ENCODE data around the gene CACNG3. TPM values are rescaled to one million over a fixed set of nuclear protein-coding genes. Genes with fewer than 3 reads are reported as not detected.

CACNG3 gene
- total RNA-seq, 6 experiments from 2014 or later = not detected

DNA sequence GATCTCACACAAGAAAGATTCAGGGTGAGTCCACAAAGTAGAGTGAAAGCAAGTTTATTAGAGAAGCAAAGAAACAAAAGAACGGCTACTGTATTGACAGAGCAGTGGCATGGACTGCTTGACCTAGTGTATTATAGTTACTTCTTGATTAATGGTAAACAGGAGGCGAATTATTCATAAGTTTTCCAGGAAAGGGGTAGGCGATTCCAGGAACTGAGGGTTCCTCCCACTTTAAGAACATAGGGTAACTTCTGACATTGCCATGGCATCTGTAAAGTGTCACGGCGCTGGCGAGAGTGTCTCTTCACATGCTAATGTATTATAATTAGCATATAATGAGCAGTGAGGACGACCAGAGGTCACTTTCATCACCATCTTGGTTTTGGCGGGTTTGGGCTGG lies 93.2 kb downstream of the CACNG3 start:
- intact Hi-C loops (cut with DNase I) = no loop called here
- Histone ChIP-seq H3K9me3 (no peaks in the 10 kb centered on the region), H3K27ac (no peak overlapping the region), H3K36me3 (no peaks in the 10 kb centered on the region), H3K4me3 (no peak overlapping the region), H3K4me1 (no peaks in the 10 kb centered on the region), H3K27me3 (no peaks in the 10 kb centered on the region)
- ATAC-seq (no peak), DNase-seq (no peak)
- TF ChIP-seq, protein P1, sequence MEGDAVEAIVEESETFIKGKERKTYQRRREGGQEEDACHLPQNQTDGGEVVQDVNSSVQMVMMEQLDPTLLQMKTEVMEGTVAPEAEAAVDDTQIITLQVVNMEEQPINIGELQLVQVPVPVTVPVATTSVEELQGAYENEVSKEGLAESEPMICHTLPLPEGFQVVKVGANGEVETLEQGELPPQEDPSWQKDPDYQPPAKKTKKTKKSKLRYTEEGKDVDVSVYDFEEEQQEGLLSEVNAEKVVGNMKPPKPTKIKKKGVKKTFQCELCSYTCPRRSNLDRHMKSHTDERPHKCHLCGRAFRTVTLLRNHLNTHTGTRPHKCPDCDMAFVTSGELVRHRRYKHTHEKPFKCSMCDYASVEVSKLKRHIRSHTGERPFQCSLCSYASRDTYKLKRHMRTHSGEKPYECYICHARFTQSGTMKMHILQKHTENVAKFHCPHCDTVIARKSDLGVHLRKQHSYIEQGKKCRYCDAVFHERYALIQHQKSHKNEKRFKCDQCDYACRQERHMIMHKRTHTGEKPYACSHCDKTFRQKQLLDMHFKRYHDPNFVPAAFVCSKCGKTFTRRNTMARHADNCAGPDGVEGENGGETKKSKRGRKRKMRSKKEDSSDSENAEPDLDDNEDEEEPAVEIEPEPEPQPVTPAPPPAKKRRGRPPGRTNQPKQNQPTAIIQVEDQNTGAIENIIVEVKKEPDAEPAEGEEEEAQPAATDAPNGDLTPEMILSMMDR (IDR thresholded peaks at IDR 0.05) = no peak
- TF ChIP-seq POLR2A (IDR thresholded peaks at IDR 0.05) = no peak
- WGBS (ENCODE audit: insufficient coverage, low coverage, low lambda C conversion rate, missing lambda C conversion rate) = 67% methylated on average over 6 of the region's 8 CpGs

DNA sequence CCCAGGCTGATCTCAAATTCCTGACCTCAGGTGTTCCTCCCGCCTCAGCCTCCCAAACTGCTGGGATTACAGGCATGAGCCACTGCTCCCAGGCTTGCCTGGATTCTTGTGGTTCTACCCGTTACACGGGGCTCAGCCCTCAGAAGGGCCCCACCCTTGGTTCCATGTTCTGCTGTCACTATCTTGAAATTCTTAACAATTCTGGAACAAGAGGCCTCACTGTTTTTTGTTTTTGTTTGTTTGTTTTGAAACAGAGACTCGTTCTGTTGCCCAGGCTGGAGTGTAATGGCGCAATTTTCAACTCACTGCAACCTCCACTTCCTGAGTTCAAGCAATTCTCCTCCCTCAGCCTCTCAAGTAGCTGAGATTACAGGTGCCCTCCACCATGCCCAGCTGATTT lies 96.6 kb downstream of the CACNG3 start:
- H3K9me3 ChIP-seq = no peaks in the 10 kb centered on the region
- intact Hi-C loops (cut with DNase I) = no loop called here
- no peak for ATAC-seq
- no peak for TF ChIP-seq POLR2A (IDR thresholded peaks at IDR 0.05)
- TF ChIP-seq, protein P1 (IDR thresholded peaks at IDR 0.05) = no peak
- H3K27me3 ChIP-seq = no peaks in the 10 kb centered on the region
- no peak overlapping the region for H3K4me3 ChIP-seq
- no peak for DNase-seq
- no peaks in the 10 kb centered on the region for H3K4me1 ChIP-seq
- WGBS (ENCODE audit: insufficient coverage, low coverage, low lambda C conversion rate, missing lambda C conversion rate) = 58% methylated on average over 5 of the region's 5 CpGs
- H3K36me3 ChIP-seq = no peaks in the 10 kb centered on the region
- no peak overlapping the region for H3K27ac ChIP-seq

DNA sequence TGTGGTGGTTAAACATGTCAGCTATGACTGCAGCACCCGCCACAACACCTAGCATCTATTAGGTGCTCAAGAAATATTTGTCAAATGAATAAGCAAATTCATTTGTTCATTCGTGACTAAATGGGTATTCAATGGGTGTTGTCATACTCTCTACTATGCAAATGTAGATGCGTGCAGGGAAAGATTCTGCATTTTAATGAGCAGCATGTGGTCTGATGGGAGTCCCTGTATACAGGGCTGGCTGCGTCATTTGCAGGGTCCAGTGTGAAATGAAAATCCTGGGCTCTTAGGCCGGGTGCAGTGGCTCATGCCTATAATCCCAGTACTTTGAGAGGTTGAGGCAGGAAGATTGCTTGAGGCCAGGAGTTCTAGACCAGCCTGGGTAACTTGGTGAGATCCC lies 97.5 kb downstream of the CACNG3 start:
- no peaks in the 10 kb centered on the region for H3K27me3 ChIP-seq
- intact Hi-C loops (cut with DNase I) = no loop called here
- H3K9me3 ChIP-seq = no peaks in the 10 kb centered on the region
- DNase-seq (no peak), ATAC-seq (no peak)
- no peak overlapping the region for H3K4me3 ChIP-seq
- 43% methylated on average over 5 of the region's 5 CpGs for WGBS (ENCODE audit: insufficient coverage, low coverage, low lambda C conversion rate, missing lambda C conversion rate)
- no peaks in the 10 kb centered on the region for H3K4me1 ChIP-seq
- TF ChIP-seq, protein P1 (IDR thresholded peaks at IDR 0.05) = no peak
- no peak for TF ChIP-seq POLR2A (IDR thresholded peaks at IDR 0.05)
- no peaks in the 10 kb centered on the region for H3K36me3 ChIP-seq
- no peak overlapping the region for H3K27ac ChIP-seq

DNA sequence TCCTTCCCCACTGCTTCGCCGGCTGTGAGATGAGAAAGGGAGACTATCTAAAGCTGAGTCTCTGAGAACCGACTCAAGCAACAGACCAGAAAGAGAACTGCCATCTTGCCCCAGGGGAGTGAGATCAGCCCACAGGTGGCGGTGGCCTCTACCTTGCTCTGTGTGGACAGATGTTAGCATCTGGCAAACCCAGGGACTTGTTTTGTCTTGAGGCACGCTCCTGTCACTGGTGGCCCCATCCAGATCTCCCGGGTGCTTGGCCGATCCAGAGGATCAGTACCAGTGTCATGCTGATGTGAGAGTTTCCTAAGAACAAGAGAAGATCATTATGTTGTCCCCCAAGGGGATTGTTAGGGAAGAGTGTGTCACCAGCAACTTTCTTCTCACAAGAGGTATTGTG lies 101.4 kb downstream of the CACNG3 start:
- H3K9me3 ChIP-seq = no peaks in the 10 kb centered on the region
- no peak overlapping the region for H3K4me3 ChIP-seq
- WGBS (ENCODE audit: insufficient coverage, low coverage, low lambda C conversion rate, missing lambda C conversion rate) = 0% methylated on average over 1 of the region's 7 CpGs
- TF ChIP-seq, protein P1 (IDR thresholded peaks at IDR 0.05) = no peak
- no peak for TF ChIP-seq POLR2A (IDR thresholded peaks at IDR 0.05)
- ATAC-seq (no peak), DNase-seq (no peak)
- no peaks in the 10 kb centered on the region for H3K27me3 ChIP-seq
- no peaks in the 10 kb centered on the region for H3K36me3 ChIP-seq
- no peaks in the 10 kb centered on the region for H3K4me1 ChIP-seq
- intact Hi-C loops (cut with DNase I) = no loop called here
- no peak overlapping the region for H3K27ac ChIP-seq

DNA sequence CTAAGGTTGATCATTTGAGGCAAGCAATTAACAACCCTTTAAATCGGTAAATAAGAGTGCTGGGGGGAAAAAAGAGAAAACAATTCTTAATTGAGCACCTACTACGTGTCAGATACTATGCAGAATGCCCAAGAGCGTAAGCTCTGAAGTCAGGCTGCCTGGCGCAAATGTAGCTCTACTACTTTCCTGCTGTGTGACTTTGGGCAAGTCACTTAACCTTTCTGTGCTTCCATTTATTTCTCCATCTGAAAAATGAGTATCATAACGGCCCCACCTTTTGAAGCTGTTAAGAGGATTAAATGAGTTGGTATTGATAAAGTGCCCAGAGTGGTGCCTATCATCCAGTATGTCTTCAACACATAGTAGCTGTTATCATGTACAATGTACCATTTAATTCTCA lies 102.0 kb downstream of the CACNG3 start:
- Histone ChIP-seq H3K4me3 (no peak overlapping the region), H3K27me3 (no peaks in the 10 kb centered on the region), H3K9me3 (no peaks in the 10 kb centered on the region), H3K27ac (no peak overlapping the region), H3K4me1 (no peaks in the 10 kb centered on the region), H3K36me3 (no peaks in the 10 kb centered on the region)
- WGBS (ENCODE audit: insufficient coverage, low coverage, low lambda C conversion rate, missing lambda C conversion rate) = 51% methylated on average over 5 of the region's 5 CpGs
- ATAC-seq (no peak), DNase-seq (no peak)
- no peak for TF ChIP-seq POLR2A (IDR thresholded peaks at IDR 0.05)
- TF ChIP-seq, protein P1 (IDR thresholded peaks at IDR 0.05) = no peak
- intact Hi-C loops (cut with DNase I) = no loop called here

Data from right lobe of liver (tissue), 6 donors.